Cardiac muscle cell (in vitro differentiated cells and primary cell): ENCODE results near the gene GUCY1B1. TPM values are rescaled to one million over a fixed set of nuclear protein-coding genes. Genes with fewer than 3 reads are reported as not detected.
A peak's percentile ranks its signal among the peaks of the same experiment; 100 is the strongest.

Source experiments
- DNase-seq, 2 donors: peaks; one replicate each; pipeline versions ENCODE4 v3.0.0 to v3.0.0-alpha.2; 2010 to 2017; ENCODE audit warnings: low read depth in 1 of 2, low spot score in 1 of 2
- H3K27ac ChIP-seq: fragments of 200-600 bp; sonication (generic); 2 replicates; pipeline ENCODE4 v1.5.1; 2016
- H3K27me3 ChIP-seq: fragments of 200-600 bp; sonication (generic); 2 replicates; pipeline ENCODE4 v1.6.0; 2016; ENCODE audit warnings: control low read depth
- H3K36me3 ChIP-seq: fragments of 200-600 bp; sonication (generic); 2 replicates; pipeline ENCODE4 v1.5.1; 2016; ENCODE audit warnings: control low read depth
- H3K4me1 ChIP-seq: fragments of 200-600 bp; sonication (generic); 2 replicates; pipeline ENCODE4 v1.8.1; 2017; ENCODE audit warnings: low read depth, mild to moderate bottlenecking, mixed run types
- H3K4me3 ChIP-seq: fragments of 200-600 bp; sonication (generic); 2 replicates; pipeline ENCODE4 v1.5.1; 2016; ENCODE audit warnings: mild to moderate bottlenecking
- H3K9me3 ChIP-seq: fragments of 200-600 bp; sonication (generic); 2 replicates; pipeline ENCODE4 v1.5.1; 2017; ENCODE audit warnings: low read depth, mild to moderate bottlenecking, control low read depth
- CTCF ChIP-seq: IDR thresholded peaks from 2 replicates; pipeline ENCODE4 v1.5.1; 2012; ENCODE audit warnings: low read depth, mild to moderate bottlenecking, low read length
- polyA plus RNA-seq: library from polyadenylated mRNA; unstranded; fragments of >200 nt; fragmentation: Nextera tagmentation; extraction: Ambion mirVana; gene quantifications from 2 replicates; pipeline ENCODE4 v1.2.1, GENCODE V29; 2016
- total RNA-seq: library from RNA; depleted of rRNA; stranded (reverse); fragments of >200 nt; gene quantifications from 2 replicates; pipeline ENCODE4 v1.2.3, GENCODE V29; 2016

GUCY1B1 gene
- total and polyA plus RNA-seq, 2 experiments from 2014 or later = 19.1 to 26.6 TPM

- no peaks in the 10 kb centered on the region for H3K27me3 ChIP-seq
- H3K4me1 ChIP-seq = no peaks in the 10 kb centered on the region
- H3K36me3 ChIP-seq = peaks cover 42% of the 10 kb centered on the region
- H3K9me3 ChIP-seq = no peaks in the 10 kb centered on the region
- no peak for DNase-seq
- no peak overlapping the region for H3K27ac ChIP-seq
- TF ChIP-seq CTCF = no peak
- H3K4me3 ChIP-seq = no peak overlapping the region
Measured at GRCh38 chr4:155799116-155799793, 40.4 kb downstream of the GUCY1B1 start.

- DNase-seq = no peak
- Histone ChIP-seq H3K9me3 (no peaks in the 10 kb centered on the region), H3K4me1 (no peaks in the 10 kb centered on the region), H3K27ac (no peak overlapping the region), H3K27me3 (no peaks in the 10 kb centered on the region), H3K36me3 (peaks cover 40% of the 10 kb centered on the region), H3K4me3 (no peak overlapping the region)
- TF ChIP-seq CTCF = no peak
Measured at GRCh38 chr4:155799794-155800123, 40.9 kb downstream of the GUCY1B1 start.

GRCh38 chr4:155800685-155801343 is 42.0 kb downstream of the GUCY1B1 start:
- Histone ChIP-seq H3K27me3 (no peaks in the 10 kb centered on the region), H3K4me1 (no peaks in the 10 kb centered on the region), H3K4me3 (no peak overlapping the region), H3K27ac (no peak overlapping the region), H3K36me3 (peaks cover 44% of the 10 kb centered on the region), H3K9me3 (no peaks in the 10 kb centered on the region)
- DNase-seq = no peak
- TF ChIP-seq CTCF = no peak

- H3K4me1 ChIP-seq = no peaks in the 10 kb centered on the region
- no peaks in the 10 kb centered on the region for H3K9me3 ChIP-seq
- H3K27ac ChIP-seq = no peak overlapping the region
- H3K4me3 ChIP-seq = no peak overlapping the region
- TF ChIP-seq CTCF = no peak
- H3K27me3 ChIP-seq = no peaks in the 10 kb centered on the region
- peaks cover 44% of the 10 kb centered on the region for H3K36me3 ChIP-seq
- no peak for DNase-seq
Measured at GRCh38 chr4:155802190-155802959, 43.6 kb downstream of the GUCY1B1 start.

GRCh38 chr4:155805016-155805415 is 46.2 kb downstream of the GUCY1B1 start:
- DNase-seq = peak in 1 of 2 donors; percentile 50
- H3K4me3 ChIP-seq = no peak overlapping the region
- H3K27me3 ChIP-seq = no peaks in the 10 kb centered on the region
- H3K9me3 ChIP-seq = no peaks in the 10 kb centered on the region
- no peak for TF ChIP-seq CTCF
- no peaks in the 10 kb centered on the region for H3K4me1 ChIP-seq
- no peak overlapping the region for H3K27ac ChIP-seq
- H3K36me3 ChIP-seq = peaks cover 30% of the 10 kb centered on the region
